Chondrocyte (in vitro differentiated cells): Measurements from ENCODE around the gene PIK3R1. TPM values are rescaled to one million over a fixed set of nuclear protein-coding genes. Genes with fewer than 3 reads are reported as not detected.
A peak's percentile ranks its signal among the peaks of the same experiment; 100 is the strongest.

Experiments used
- DNase-seq: peaks from one replicate; pipeline ENCODE4 v3.0.0; 2021; ENCODE audit warnings: mixed read lengths, low spot score
- H3K27ac Mint-ChIP-seq: one replicate; pipeline ENCODE4 v1.8.0; 2021; ENCODE audit warnings: mild to moderate bottlenecking, moderate library complexity, mixed read lengths; ENCODE audit not compliant: unreplicated experiment
- H3K27me3 Mint-ChIP-seq: 2 replicates; pipeline ENCODE4 v1.8.0; 2021; ENCODE audit warnings: low read depth, mixed read lengths
- H3K36me3 Mint-ChIP-seq: 2 replicates; pipeline ENCODE4 v1.8.0; 2021; ENCODE audit warnings: low read depth, mixed read lengths
- H3K4me1 Mint-ChIP-seq: 2 replicates; pipeline ENCODE4 v1.8.0; 2021; ENCODE audit warnings: low read depth, mild to moderate bottlenecking, mixed read lengths
- H3K4me3 Mint-ChIP-seq: one replicate; pipeline ENCODE4 v1.8.0; 2021; ENCODE audit warnings: mild to moderate bottlenecking, moderate library complexity, mixed read lengths; ENCODE audit not compliant: unreplicated experiment
- H3K9me3 Mint-ChIP-seq: 2 replicates; pipeline ENCODE4 v1.8.0; 2021; ENCODE audit warnings: low read depth, mixed read lengths
- total RNA-seq: library from RNA; stranded (reverse); gene quantifications from 3 replicates; pipeline ENCODE4 v1.2.1, GENCODE V29; 2021
- TF ChIP-seq, protein P1 (sequence below): fragments of 200-600 bp; sonication (generic); IDR thresholded peaks from 2 replicates; pipeline ENCODE4 v1.5.0; 2021; ENCODE audit warnings: antibody characterized with exemption, mild to moderate bottlenecking, moderate library complexity

The PIK3R1 gene
- total RNA-seq, 1 donor from 2014 or later: 60.7 TPM

- H3K9me3 Mint-ChIP-seq: peaks cover 11% of the 10 kb centered on the region
- peak overlapping the region; percentile 90 for H3K27ac Mint-ChIP-seq
- no peaks in the 10 kb centered on the region for H3K27me3 Mint-ChIP-seq
- TF ChIP-seq, protein P1, sequence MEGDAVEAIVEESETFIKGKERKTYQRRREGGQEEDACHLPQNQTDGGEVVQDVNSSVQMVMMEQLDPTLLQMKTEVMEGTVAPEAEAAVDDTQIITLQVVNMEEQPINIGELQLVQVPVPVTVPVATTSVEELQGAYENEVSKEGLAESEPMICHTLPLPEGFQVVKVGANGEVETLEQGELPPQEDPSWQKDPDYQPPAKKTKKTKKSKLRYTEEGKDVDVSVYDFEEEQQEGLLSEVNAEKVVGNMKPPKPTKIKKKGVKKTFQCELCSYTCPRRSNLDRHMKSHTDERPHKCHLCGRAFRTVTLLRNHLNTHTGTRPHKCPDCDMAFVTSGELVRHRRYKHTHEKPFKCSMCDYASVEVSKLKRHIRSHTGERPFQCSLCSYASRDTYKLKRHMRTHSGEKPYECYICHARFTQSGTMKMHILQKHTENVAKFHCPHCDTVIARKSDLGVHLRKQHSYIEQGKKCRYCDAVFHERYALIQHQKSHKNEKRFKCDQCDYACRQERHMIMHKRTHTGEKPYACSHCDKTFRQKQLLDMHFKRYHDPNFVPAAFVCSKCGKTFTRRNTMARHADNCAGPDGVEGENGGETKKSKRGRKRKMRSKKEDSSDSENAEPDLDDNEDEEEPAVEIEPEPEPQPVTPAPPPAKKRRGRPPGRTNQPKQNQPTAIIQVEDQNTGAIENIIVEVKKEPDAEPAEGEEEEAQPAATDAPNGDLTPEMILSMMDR: no peak
- H3K4me3 Mint-ChIP-seq: peak overlapping the region; percentile 79
- no peak for DNase-seq
- H3K36me3 Mint-ChIP-seq: no peaks in the 10 kb centered on the region
- peaks cover 35% of the 10 kb centered on the region for H3K4me1 Mint-ChIP-seq
Measured at GRCh38 chr5:68214482-68215207, 911 bp upstream of the PIK3R1 start.

GRCh38 chr5:68215898-68216244 is 315 bp downstream of the PIK3R1 start:
- no peaks in the 10 kb centered on the region for H3K27me3 Mint-ChIP-seq
- H3K27ac Mint-ChIP-seq: peak overlapping the region; percentile 10
- H3K4me1 Mint-ChIP-seq: peaks cover 37% of the 10 kb centered on the region

GRCh38 chr5:68216245-68217046 is 890 bp downstream of the PIK3R1 start:
- peaks cover 37% of the 10 kb centered on the region for H3K4me1 Mint-ChIP-seq
- no peak for DNase-seq
- H3K4me3 Mint-ChIP-seq: peak overlapping the region; percentile 80

More at GRCh38 chr5:68215898-68216244, 315 bp downstream of the PIK3R1 start:
- H3K4me3 Mint-ChIP-seq: peak overlapping the region; percentile 80
- no peaks in the 10 kb centered on the region for H3K36me3 Mint-ChIP-seq
- TF ChIP-seq, protein P1: no peak
- peaks cover 8% of the 10 kb centered on the region for H3K9me3 Mint-ChIP-seq
- no peak for DNase-seq

DNA sequence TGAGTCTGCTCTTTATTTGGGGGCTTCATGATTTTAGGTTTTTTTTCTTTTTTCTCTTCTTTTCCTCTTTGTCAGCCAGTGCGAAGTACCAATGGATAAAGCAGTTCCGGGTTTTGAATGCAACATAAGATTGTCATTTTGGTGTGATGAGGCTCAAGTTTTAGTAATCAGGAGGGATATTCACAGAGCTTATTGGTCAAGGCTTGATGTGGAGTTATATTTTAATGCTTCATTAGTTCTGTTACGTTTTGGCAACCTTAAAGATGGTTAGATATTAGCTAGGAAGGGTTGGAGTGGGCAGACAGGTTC is 1.4 kb downstream of the PIK3R1 start:
- no peaks in the 10 kb centered on the region for H3K36me3 Mint-ChIP-seq
- no peaks in the 10 kb centered on the region for H3K9me3 Mint-ChIP-seq

More at GRCh38 chr5:68216245-68217046, 890 bp downstream of the PIK3R1 start:
- Mint-ChIP-seq H3K27ac (peak overlapping the region; percentile 88), H3K9me3 (peaks cover 2% of the 10 kb centered on the region), H3K36me3 (no peaks in the 10 kb centered on the region), H3K27me3 (no peaks in the 10 kb centered on the region)
- TF ChIP-seq, protein P1: no peak

DNA sequence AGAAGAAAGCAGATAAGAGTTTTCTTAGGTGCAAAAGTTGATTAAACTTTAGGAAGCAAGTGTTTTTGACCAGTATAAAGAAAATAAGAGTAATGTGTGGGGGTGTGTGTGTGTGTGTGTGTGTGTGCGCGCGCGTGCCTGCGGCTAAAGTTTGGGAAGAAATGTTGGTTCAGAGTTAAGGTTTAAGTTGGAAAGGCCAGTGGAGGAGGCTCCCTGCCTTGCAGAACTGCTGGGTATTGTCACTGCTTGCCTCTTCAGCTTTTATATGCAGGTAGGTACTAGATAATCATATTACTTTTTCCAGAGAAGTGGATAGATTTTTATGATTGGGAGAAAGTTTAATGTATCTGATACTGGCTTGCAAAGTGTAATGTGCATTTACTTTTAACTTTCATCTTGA is 2.0 kb downstream of the PIK3R1 start:
- TF ChIP-seq, protein P1: no peak
- no peaks in the 10 kb centered on the region for H3K27me3 Mint-ChIP-seq
- DNase-seq: no peak
- H3K36me3 Mint-ChIP-seq: no peaks in the 10 kb centered on the region
- peak overlapping the region; percentile 88 for H3K27ac Mint-ChIP-seq
- H3K9me3 Mint-ChIP-seq: no peaks in the 10 kb centered on the region
- peak overlapping the region; percentile 80 for H3K4me3 Mint-ChIP-seq
- peaks cover 44% of the 10 kb centered on the region for H3K4me1 Mint-ChIP-seq

More for the DNA sequence above, 1.4 kb downstream of the PIK3R1 start:
- TF ChIP-seq, protein P1: peak; percentile 22
- Mint-ChIP-seq H3K4me1 (peaks cover 39% of the 10 kb centered on the region), H3K27me3 (no peaks in the 10 kb centered on the region), H3K27ac (peak overlapping the region; percentile 88), H3K4me3 (peak overlapping the region; percentile 80)
- DNase-seq: no peak
